H1 (cell line): Measurements from ENCODE around the gene COPS2. TPM values are rescaled to one million over a fixed set of nuclear protein-coding genes. Genes with fewer than 3 reads are reported as not detected.

Source experiments
- CTCF ChIA-PET: fragments of 300-600 bp; sonication (Branson Sonifier 250); formaldehyde crosslinking; loops from one replicate; lab custom pipeline; 2021; ENCODE audit not compliant: partially characterized antibody; lab: Charles Lee
- POLR2A ChIA-PET: fragments of 300-600 bp; sonication (Branson Sonifier 250); formaldehyde crosslinking; loops from one replicate; lab custom pipeline; 2021; ENCODE audit warnings: inconsistent platforms; ENCODE audit not compliant: partially characterized antibody; lab: Charles Lee
- DNase-seq, 2 experiments: peaks; one replicate each; pipeline versions ENCODE4 v3.0.0 to v3.0.0-alpha.2; 2010 to 2022; ENCODE audit warnings: low spot score in 2 of 2, low read depth in 1 of 2, mixed read lengths in 1 of 2
- FAIRE-seq: peaks from 2 replicates; lab custom pipeline; 2011; peaks lifted over from hg19 to GRCh38; lab: Jason Lieb, UNC
- H2AFZ ChIP-seq: 2 replicates; pipeline ENCODE4 v1.8.1; 2012; ENCODE audit warnings: low read length, inconsistent platforms
- H2AK5ac ChIP-seq: 2 replicates; pipeline ENCODE4 v1.6.1; 2013; ENCODE audit warnings: low read depth, low read length
- H2BK120ac ChIP-seq: replicated peaks from 2 replicates; pipeline ENCODE3; 2013; ENCODE audit warnings: low read depth, low read length, inconsistent platforms
- H2BK12ac ChIP-seq: 2 replicates; pipeline ENCODE4 v1.6.1; 2013; ENCODE audit warnings: low read depth, low read length
- H2BK15ac ChIP-seq: 2 replicates; pipeline ENCODE4 v1.6.1; 2013; ENCODE audit warnings: low read length
- H2BK20ac ChIP-seq: 2 replicates; pipeline ENCODE4 v1.6.1; 2013; ENCODE audit warnings: low read length
- H2BK5ac ChIP-seq: 2 replicates; pipeline ENCODE4 v1.6.1; 2013; ENCODE audit warnings: low read depth, low read length
- H3K14ac ChIP-seq: 2 replicates; pipeline ENCODE4 v1.6.1; 2013; ENCODE audit warnings: inconsistent platforms; ENCODE audit not compliant: insufficient read length
- H3K18ac ChIP-seq: 2 replicates; pipeline ENCODE4 v1.6.1; 2013; ENCODE audit warnings: low read length; ENCODE audit errors: extremely low read depth
- H3K23ac ChIP-seq: 2 replicates; pipeline ENCODE4 v1.6.1; 2013; ENCODE audit warnings: inconsistent platforms; ENCODE audit not compliant: insufficient read length
- H3K23me2 ChIP-seq: 2 replicates; pipeline ENCODE4 v1.6.1; 2013; ENCODE audit warnings: low read depth, low read length
- H3K27ac ChIP-seq: 2 replicates; pipeline ENCODE4 v1.6.1; 2011; ENCODE audit warnings: low read depth, low read length, inconsistent platforms
- H3K27me3 ChIP-seq, 4 experiments: replicated peaks in 1 of 4; 1 replicate in 1 of 4; 2 replicates in 3 of 4; pipeline versions ENCODE4 v1.6.1 to v1.8.1; 2011 to 2013; ENCODE audit warnings: low read length in 3 of 4, mild to moderate bottlenecking in 3 of 4, inconsistent platforms in 2 of 4, mixed read lengths in 2 of 4, moderate library complexity in 1 of 4; ENCODE audit not compliant: control insufficient read depth in 3 of 4, insufficient read depth in 3 of 4; ENCODE audit errors: extremely low read depth in 1 of 4
- H3K36me3 ChIP-seq, 4 experiments: 2 replicates each; pipeline versions ENCODE4 v1.6.1 to v1.8.1; 2011 to 2013; ENCODE audit warnings: mild to moderate bottlenecking in 4 of 4, low read length in 3 of 4, moderate library complexity in 2 of 4, control low read depth in 1 of 4, inconsistent platforms in 1 of 4; ENCODE audit not compliant: insufficient read depth in 4 of 4, control insufficient read depth in 2 of 4
- H3K4ac ChIP-seq: replicated peaks from 2 replicates; pipeline ENCODE3; 2013; ENCODE audit warnings: low read length, low read depth, mixed read lengths, inconsistent platforms; ENCODE audit not compliant: insufficient read length
- H3K4me1 ChIP-seq, 4 experiments: replicated peaks in 1 of 4; 1 replicate in 1 of 4; 2 replicates in 3 of 4; pipeline versions ENCODE4 v1.6.1 to v1.8.1; 2011 to 2013; ENCODE audit warnings: low read length in 3 of 4, inconsistent platforms in 2 of 4, mixed read lengths in 1 of 4; ENCODE audit not compliant: insufficient read depth in 4 of 4, control insufficient read depth in 3 of 4
- H3K4me2 ChIP-seq, 2 experiments: 2 replicates each; pipeline versions ENCODE4 v1.6.1 to v1.8.1; 2011 to 2013; ENCODE audit warnings: low read depth in 2 of 2, low read length in 2 of 2, control low read depth in 1 of 2, inconsistent platforms in 1 of 2, mild to moderate bottlenecking in 1 of 2; ENCODE audit not compliant: insufficient read depth in 1 of 2
- H3K4me3 ChIP-seq, 4 experiments: fragments of 200-600, 300-600 bp in 1 of 4; sonication (generic), shearing (Covaris generic), sonication (Bioruptor Twin) in 1 of 4; 2 replicates each; pipeline versions ENCODE4 v1.5.1 to v1.8.1; 2011 to 2016; ENCODE audit warnings: low read length in 4 of 4, low read depth in 3 of 4, control low read depth in 2 of 4, inconsistent platforms in 2 of 4, mild to moderate bottlenecking in 2 of 4, mixed read lengths in 1 of 4, moderate library complexity in 1 of 4; ENCODE audit not compliant: insufficient read depth in 2 of 4; ENCODE audit errors: extremely low read depth in 1 of 4
- H3K56ac ChIP-seq: replicated peaks from 2 replicates; pipeline ENCODE3; 2013; ENCODE audit warnings: low read depth, mild to moderate bottlenecking, mixed read lengths, low read length, inconsistent platforms; ENCODE audit not compliant: insufficient read length
- H3K79me1 ChIP-seq: 2 replicates; pipeline ENCODE4 v1.6.1; 2013; ENCODE audit warnings: low read depth, low read length, control low read depth
- H3K79me2 ChIP-seq, 2 experiments: 2 replicates each; pipeline versions ENCODE4 v1.6.1 to v1.8.1; 2012 to 2013; ENCODE audit warnings: low read length in 2 of 2, mild to moderate bottlenecking in 2 of 2, inconsistent platforms in 1 of 2; ENCODE audit not compliant: insufficient read depth in 2 of 2, control insufficient read depth in 1 of 2
- H3K9ac ChIP-seq, 4 experiments: replicated peaks in 1 of 4; 1 replicate in 1 of 4; 2 replicates in 3 of 4; pipeline versions ENCODE4 v1.6.1 to v1.8.1; 2011 to 2013; ENCODE audit warnings: low read depth in 3 of 4, low read length in 3 of 4, control low read depth in 2 of 4, mild to moderate bottlenecking in 2 of 4, moderate library complexity in 2 of 4, inconsistent platforms in 1 of 4; ENCODE audit errors: extremely low read depth in 1 of 4
- H3K9me3 ChIP-seq, 2 experiments: 2 replicates each; pipeline versions ENCODE4 v1.6.1 to v1.8.1; 2012 to 2013; ENCODE audit warnings: mild to moderate bottlenecking in 2 of 2, moderate library complexity in 2 of 2, control low read depth in 1 of 2, inconsistent platforms in 1 of 2, low read depth in 1 of 2, low read length in 1 of 2, mixed read lengths in 1 of 2; ENCODE audit not compliant: insufficient read depth in 2 of 2
- H4K20me1 ChIP-seq, 2 experiments: replicated peaks in 1 of 2; 2 replicates each; pipeline versions ENCODE3 to v1.8.1; 2011 to 2013; ENCODE audit warnings: inconsistent platforms in 2 of 2, low read length in 2 of 2, mild to moderate bottlenecking in 1 of 2; ENCODE audit not compliant: insufficient read depth in 2 of 2, control insufficient read depth in 1 of 2
- H4K5ac ChIP-seq: 2 replicates; pipeline ENCODE4 v1.6.1; 2013; ENCODE audit warnings: low read length, low read depth, mixed read lengths, inconsistent platforms; ENCODE audit not compliant: insufficient read length
- H4K8ac ChIP-seq: 2 replicates; pipeline ENCODE4 v1.8.0; 2013; ENCODE audit warnings: mild to moderate bottlenecking, moderate library complexity, low read length, inconsistent platforms; ENCODE audit not compliant: insufficient read depth; ENCODE audit errors: extremely low read depth
- H4K91ac ChIP-seq: replicated peaks from 2 replicates; pipeline ENCODE3; 2013; ENCODE audit warnings: low read length, mixed read lengths, inconsistent platforms; ENCODE audit not compliant: insufficient read length
- ATF3 ChIP-seq: IDR thresholded peaks from 2 replicates; pipeline ENCODE4 v1.6.1; 2011; ENCODE audit warnings: low read depth, mild to moderate bottlenecking, low read length; ENCODE audit not compliant: insufficient read depth
- CBX5 ChIP-seq: fragments of 300-800, 300-1000 bp; sonication (generic); IDR thresholded peaks from 2 replicates; pipeline ENCODE4 v1.7.1; 2016; ENCODE audit warnings: antibody characterized with exemption, low read length, low read depth
- CEBPB ChIP-seq: IDR thresholded peaks from 2 replicates; pipeline ENCODE4 v1.6.1; 2012; ENCODE audit warnings: low read depth, low read length
- EZH2 ChIP-seq: fragments of 200-600 bp; sonication (generic); IDR thresholded peaks from 2 replicates; pipeline ENCODE4 v1.7.1; 2012; ENCODE audit warnings: low read depth, mild to moderate bottlenecking, moderate library complexity, low read length, inconsistent platforms; ENCODE audit not compliant: severe bottlenecking
- GABPA ChIP-seq: IDR thresholded peaks from 2 replicates; pipeline ENCODE4 v1.6.1; 2011; ENCODE audit warnings: mild to moderate bottlenecking, low read length, moderate library complexity, borderline replicate concordance; ENCODE audit not compliant: insufficient read depth
- GTF2F1 ChIP-seq: IDR thresholded peaks from 2 replicates; pipeline ENCODE4 v1.6.1; 2012; ENCODE audit warnings: low read depth, low read length, improper control_type of control experiment, borderline replicate concordance
- JUND ChIP-seq: IDR thresholded peaks from 2 replicates; pipeline ENCODE4 v1.6.1; 2011; ENCODE audit warnings: mild to moderate bottlenecking, improper control_type of control experiment, low read length
- KDM1A ChIP-seq: fragments of 200-600, 300-600 bp; sonication (generic); IDR thresholded peaks from 2 replicates; pipeline ENCODE4 v1.7.1; 2016; ENCODE audit warnings: mild to moderate bottlenecking, low read length, borderline replicate concordance
- SP2 ChIP-seq: IDR thresholded peaks from 2 replicates; pipeline ENCODE4 v1.6.1; 2012; ENCODE audit warnings: mild to moderate bottlenecking, low read length, inconsistent platforms
- TEAD4 ChIP-seq: IDR thresholded peaks from 2 replicates; pipeline ENCODE4 v1.6.1; 2012; ENCODE audit warnings: low read depth, low read length, inconsistent platforms, mixed read lengths
- WGBS, 2 experiments: shearing (Covaris generic) in 1 of 2; methylation state at CpG; one replicate each; pipeline versions ENCODE4 v1.1.6 to v1.1.7; 2013 to 2015; ENCODE audit warnings: low lambda C conversion rate in 2 of 2, mixed read lengths in 2 of 2, inconsistent platforms in 1 of 2, low coverage in 1 of 2, missing lambda C conversion rate in 1 of 2; ENCODE audit not compliant: insufficient replicate concordance in 2 of 2, insufficient coverage in 1 of 2, insufficient read length in 1 of 2; ENCODE audit errors: extremely low coverage in 1 of 2, missing lambda C conversion rate in 1 of 2; 5-methylcytosine and 5-hydroxymethylcytosine counted together
- polyA plus RNA-seq, 7 experiments: library from polyadenylated mRNA; depleted of rRNA in 3 of 7; stranded (reverse) in 5 of 7; unstranded in 2 of 7; fragments of >200 nt in 5 of 7; fragments of 200-250 nt in 2 of 7; gene quantifications; 1 replicate in 5 of 7; 2 replicates in 1 of 7; 4 replicates in 1 of 7; pipeline versions ENCODE4 v1.2.1 to v1.2.3, GENCODE V29; 2011 to 2013; ENCODE audit warnings: missing spikeins in 2 of 7, mixed read lengths in 2 of 7
- total RNA-seq: library from RNA; stranded (reverse); fragmentation: NEBNext Ultra II Directional; extraction: Animal tissue kit (Norgen Biotek cat#: 25700); gene quantifications from 2 replicates; pipeline ENCODE4 v1.2.1, GENCODE V29; 2021

COPS2 gene
- total and polyA plus RNA-seq, 2 of the 8 experiments (the other 6 are each of a cell fraction or from before 2014, with no cell fraction given), result 17.7 to 85.1 TPM

GRCh38 chr15:49189631-49190030 lies 34.2 kb upstream of the COPS2 start:
- no peak overlapping the region for H3K9ac ChIP-seq
- no peak overlapping the region for H2BK5ac ChIP-seq
- CTCF ChIA-PET, result no interaction called here
- H3K4me2 ChIP-seq, result no peak overlapping the region
- H2BK120ac ChIP-seq, result no peak overlapping the region
- no peak overlapping the region for H3K56ac ChIP-seq
- no peaks in the 10 kb centered on the region for H3K9me3 ChIP-seq
- no peaks in the 10 kb centered on the region for H3K27me3 ChIP-seq
- H4K5ac ChIP-seq, result no peak overlapping the region
- H3K4ac ChIP-seq, result no peak overlapping the region
- POLR2A ChIA-PET, result no interaction called here
- H3K23ac ChIP-seq, result no peak overlapping the region
- no peak for DNase-seq
- no peaks in the 10 kb centered on the region for H3K23me2 ChIP-seq
- no peak overlapping the region for H2BK20ac ChIP-seq
- no peak overlapping the region for H2AK5ac ChIP-seq
- H3K79me1 ChIP-seq, result no peaks in the 10 kb centered on the region
- H3K27ac ChIP-seq, result no peak overlapping the region
- H3K14ac ChIP-seq, result no peak overlapping the region
- TF ChIP-seq JUND (no peak), GTF2F1 (no peak), ATF3 (no peak), CBX5 (no peak), TEAD4 (no peak), GABPA (no peak), SP2 (no peak), CEBPB (no peak), KDM1A (no peak), EZH2 (no peak)
- TF ChIP-seq, all 59 proteins: peak for 0
- H3K36me3 ChIP-seq, result no peaks in the 10 kb centered on the region
- no peaks in the 10 kb centered on the region for H4K20me1 ChIP-seq
- H3K18ac ChIP-seq, result no peak overlapping the region
- WGBS, 2 experiments, result 87% methylated on average over 2 of the region's 2 CpGs; no CpG with 5 or more reads in 1 of the 2 experiments
- no peak overlapping the region for H4K91ac ChIP-seq
- no peak overlapping the region for H2BK15ac ChIP-seq
- no peak for FAIRE-seq
- H2AFZ ChIP-seq, result no peak overlapping the region
- H3K4me3 ChIP-seq, result no peak overlapping the region
- H2BK12ac ChIP-seq, result no peak overlapping the region
- peaks cover 4 to 11% (median 9%) of the 10 kb centered on the region in 4 experiments; a peak in 6 of 7 replicates for H3K4me1 ChIP-seq
- no peak overlapping the region for H4K8ac ChIP-seq
- peaks cover 0 to 20% of the 10 kb centered on the region in 2 experiments; a peak in 1 of 4 replicates for H3K79me2 ChIP-seq
